Fibroblast of lung (primary cell): ENCODE data around the gene BTBD2.

ENCODE experiments used
- EZH2 ChIP-seq: IDR thresholded peaks from 2 replicates; pipeline ENCODE4 v1.5.1; 2012; ENCODE audit warnings: low read length, control low read depth, mild to moderate bottlenecking; ENCODE audit errors: missing control alignments
- TF ChIP-seq, protein P1 (sequence below), 2 donors: IDR thresholded peaks in 1 of 2; conservative IDR thresholded peaks in 1 of 2; 1 replicate in 1 of 2; 2 replicates in 1 of 2; pipeline ENCODE4 v1.5.1; 2011 to 2012; ENCODE audit warnings: low read length in 2 of 2, control low read depth in 1 of 2, inconsistent platforms in 1 of 2, low read depth in 1 of 2, mild to moderate bottlenecking in 1 of 2

- TF ChIP-seq, protein P1, sequence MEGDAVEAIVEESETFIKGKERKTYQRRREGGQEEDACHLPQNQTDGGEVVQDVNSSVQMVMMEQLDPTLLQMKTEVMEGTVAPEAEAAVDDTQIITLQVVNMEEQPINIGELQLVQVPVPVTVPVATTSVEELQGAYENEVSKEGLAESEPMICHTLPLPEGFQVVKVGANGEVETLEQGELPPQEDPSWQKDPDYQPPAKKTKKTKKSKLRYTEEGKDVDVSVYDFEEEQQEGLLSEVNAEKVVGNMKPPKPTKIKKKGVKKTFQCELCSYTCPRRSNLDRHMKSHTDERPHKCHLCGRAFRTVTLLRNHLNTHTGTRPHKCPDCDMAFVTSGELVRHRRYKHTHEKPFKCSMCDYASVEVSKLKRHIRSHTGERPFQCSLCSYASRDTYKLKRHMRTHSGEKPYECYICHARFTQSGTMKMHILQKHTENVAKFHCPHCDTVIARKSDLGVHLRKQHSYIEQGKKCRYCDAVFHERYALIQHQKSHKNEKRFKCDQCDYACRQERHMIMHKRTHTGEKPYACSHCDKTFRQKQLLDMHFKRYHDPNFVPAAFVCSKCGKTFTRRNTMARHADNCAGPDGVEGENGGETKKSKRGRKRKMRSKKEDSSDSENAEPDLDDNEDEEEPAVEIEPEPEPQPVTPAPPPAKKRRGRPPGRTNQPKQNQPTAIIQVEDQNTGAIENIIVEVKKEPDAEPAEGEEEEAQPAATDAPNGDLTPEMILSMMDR (conservative IDR thresholded peaks at IDR 0.05 in 1 of 2, IDR thresholded peaks at IDR 0.05 in 1 of 2; ENCODE audit: low read depth in 1 of 2, low read length in 2 of 2), result no peak
- no peak for TF ChIP-seq EZH2
These were observed 60.1 kb downstream of the BTBD2 start for GRCh38 chr19:1955171-1956121.
